ENCODE data around the gene SELENOP. TPM values are rescaled to one million over a fixed set of nuclear protein-coding genes. Genes with fewer than 3 reads are reported as not detected.

The SELENOP gene
- total and polyA plus RNA-seq, 4 donors: 71.7 to 398 (median 199) TPM

GRCh38 chr5:42800748-42801330 lies 10.9 kb downstream of the SELENOP start:
- Histone ChIP-seq H3K27ac (ENCODE audit: low read depth, low read length) (no peak overlapping the region), H3K4me3 (ENCODE audit: low read depth, low read length) (no peak overlapping the region), H3K27me3 (ENCODE audit: control insufficient read depth, insufficient read depth, low read length) (no peaks in the 10 kb centered on the region), H3K36me3 (ENCODE audit: control insufficient read depth, insufficient read depth, low read length) (peaks cover 3% of the 10 kb centered on the region), H3K9me3 (ENCODE audit: control insufficient read depth, insufficient read depth, low read length) (peaks cover 2% of the 10 kb centered on the region), H3K4me1 (ENCODE audit: control insufficient read depth, insufficient read depth, low read length) (no peaks in the 10 kb centered on the region)
- no peak for DNase-seq (ENCODE audit: low read depth in 4 of 6, low spot score in 6 of 6)
- WGBS (ENCODE audit: insufficient coverage): 83% methylated on average over 6 of the region's 8 CpGs

- H3K36me3 ChIP-seq (ENCODE audit: control insufficient read depth, insufficient read depth, low read length): peaks cover 3% of the 10 kb centered on the region
These were observed 12.0 kb downstream of the SELENOP start for GRCh38 chr5:42799668-42800114.

GRCh38 chr5:42799241-42799608 lies 12.5 kb downstream of the SELENOP start:
- no peak for DNase-seq (ENCODE audit: low read depth in 4 of 6, low spot score in 6 of 6)
- Histone ChIP-seq H3K4me1 (ENCODE audit: control insufficient read depth, insufficient read depth, low read length) (no peaks in the 10 kb centered on the region), H3K27me3 (ENCODE audit: control insufficient read depth, insufficient read depth, low read length) (no peaks in the 10 kb centered on the region), H3K4me3 (ENCODE audit: low read depth, low read length) (no peak overlapping the region), H3K9me3 (ENCODE audit: control insufficient read depth, insufficient read depth, low read length) (peaks cover 5% of the 10 kb centered on the region), H3K27ac (ENCODE audit: low read depth, low read length) (no peak overlapping the region), H3K36me3 (ENCODE audit: control insufficient read depth, insufficient read depth, low read length) (peaks cover 2% of the 10 kb centered on the region)

More at GRCh38 chr5:42799668-42800114, 12.0 kb downstream of the SELENOP start:
- no peak overlapping the region for H3K4me3 ChIP-seq (ENCODE audit: low read depth, low read length)
- H3K4me1 ChIP-seq (ENCODE audit: control insufficient read depth, insufficient read depth, low read length): no peaks in the 10 kb centered on the region
- no peak overlapping the region for H3K27ac ChIP-seq (ENCODE audit: low read depth, low read length)
- no peak for DNase-seq (ENCODE audit: low read depth in 4 of 6, low spot score in 6 of 6)
- WGBS (ENCODE audit: insufficient coverage): 100% methylated on average over 1 of the region's 9 CpGs
- peaks cover 3% of the 10 kb centered on the region for H3K9me3 ChIP-seq (ENCODE audit: control insufficient read depth, insufficient read depth, low read length)
- H3K27me3 ChIP-seq (ENCODE audit: control insufficient read depth, insufficient read depth, low read length): no peaks in the 10 kb centered on the region

GRCh38 chr5:42798284-42799240 lies 13.1 kb downstream of the SELENOP start:
- WGBS (ENCODE audit: insufficient coverage): 100% methylated on average over 3 of the region's 6 CpGs
- Histone ChIP-seq H3K9me3 (ENCODE audit: control insufficient read depth, insufficient read depth, low read length) (peaks cover 5% of the 10 kb centered on the region), H3K27me3 (ENCODE audit: control insufficient read depth, insufficient read depth, low read length) (no peaks in the 10 kb centered on the region), H3K4me3 (ENCODE audit: low read depth, low read length) (no peak overlapping the region), H3K4me1 (ENCODE audit: control insufficient read depth, insufficient read depth, low read length) (no peaks in the 10 kb centered on the region), H3K36me3 (ENCODE audit: control insufficient read depth, insufficient read depth, low read length) (no peaks in the 10 kb centered on the region), H3K27ac (ENCODE audit: low read depth, low read length) (no peak overlapping the region)
- no peak for DNase-seq (ENCODE audit: low read depth in 4 of 6, low spot score in 6 of 6)

- Histone ChIP-seq H3K4me1 (ENCODE audit: control insufficient read depth, insufficient read depth, low read length) (no peaks in the 10 kb centered on the region), H3K9me3 (ENCODE audit: control insufficient read depth, insufficient read depth, low read length) (peaks cover 3% of the 10 kb centered on the region), H3K27ac (ENCODE audit: low read depth, low read length) (no peak overlapping the region), H3K4me3 (ENCODE audit: low read depth, low read length) (no peak overlapping the region), H3K27me3 (ENCODE audit: control insufficient read depth, insufficient read depth, low read length) (no peaks in the 10 kb centered on the region), H3K36me3 (ENCODE audit: control insufficient read depth, insufficient read depth, low read length) (no peaks in the 10 kb centered on the region)
- DNase-seq (ENCODE audit: low read depth in 4 of 6, low spot score in 6 of 6): no peak
These were observed 20.5 kb downstream of the SELENOP start for GRCh38 chr5:42791151-42791550.

- no peak overlapping the region for H3K27ac ChIP-seq (ENCODE audit: low read depth, low read length)
- no peak overlapping the region for H3K4me3 ChIP-seq (ENCODE audit: low read depth, low read length)
- no peaks in the 10 kb centered on the region for H3K9me3 ChIP-seq (ENCODE audit: control insufficient read depth, insufficient read depth, low read length)
- no peaks in the 10 kb centered on the region for H3K36me3 ChIP-seq (ENCODE audit: control insufficient read depth, insufficient read depth, low read length)
- no CpG with 5 or more reads among the region's 1 CpG for WGBS (ENCODE audit: insufficient coverage)
- H3K4me1 ChIP-seq (ENCODE audit: control insufficient read depth, insufficient read depth, low read length): no peaks in the 10 kb centered on the region
- no peak for DNase-seq (ENCODE audit: low read depth in 4 of 6, low spot score in 6 of 6)
- H3K27me3 ChIP-seq (ENCODE audit: control insufficient read depth, insufficient read depth, low read length): no peaks in the 10 kb centered on the region
These were observed 23.8 kb downstream of the SELENOP start for GRCh38 chr5:42787845-42788244.

- no peaks in the 10 kb centered on the region for H3K4me1 ChIP-seq (ENCODE audit: control insufficient read depth, insufficient read depth, low read length)
- H3K27ac ChIP-seq (ENCODE audit: low read depth, low read length): no peak overlapping the region
- H3K4me3 ChIP-seq (ENCODE audit: low read depth, low read length): no peak overlapping the region
- no peak for DNase-seq (ENCODE audit: low read depth in 4 of 6, low spot score in 6 of 6)
- no peaks in the 10 kb centered on the region for H3K9me3 ChIP-seq (ENCODE audit: control insufficient read depth, insufficient read depth, low read length)
- no peaks in the 10 kb centered on the region for H3K36me3 ChIP-seq (ENCODE audit: control insufficient read depth, insufficient read depth, low read length)
- no peaks in the 10 kb centered on the region for H3K27me3 ChIP-seq (ENCODE audit: control insufficient read depth, insufficient read depth, low read length)
These were observed 24.6 kb downstream of the SELENOP start for GRCh38 chr5:42787073-42787472.

GRCh38 chr5:42785756-42786155 lies 25.9 kb downstream of the SELENOP start:
- no peak overlapping the region for H3K4me3 ChIP-seq (ENCODE audit: low read depth, low read length)
- WGBS (ENCODE audit: insufficient coverage): 100% methylated on average over 2 of the region's 4 CpGs
- H3K9me3 ChIP-seq (ENCODE audit: control insufficient read depth, insufficient read depth, low read length): no peaks in the 10 kb centered on the region
- H3K27me3 ChIP-seq (ENCODE audit: control insufficient read depth, insufficient read depth, low read length): no peaks in the 10 kb centered on the region
- no peaks in the 10 kb centered on the region for H3K36me3 ChIP-seq (ENCODE audit: control insufficient read depth, insufficient read depth, low read length)
- H3K27ac ChIP-seq (ENCODE audit: low read depth, low read length): no peak overlapping the region
- H3K4me1 ChIP-seq (ENCODE audit: control insufficient read depth, insufficient read depth, low read length): no peaks in the 10 kb centered on the region
- no peak for DNase-seq (ENCODE audit: low read depth in 4 of 6, low spot score in 6 of 6)

- 100% methylated on average over 1 of the region's 1 CpG for WGBS (ENCODE audit: insufficient coverage)
- H3K27ac ChIP-seq (ENCODE audit: low read depth, low read length): no peak overlapping the region
- no peak for DNase-seq (ENCODE audit: low read depth in 4 of 6, low spot score in 6 of 6)
These were observed 27.6 kb downstream of the SELENOP start for GRCh38 chr5:42784132-42784531.

GRCh38 chr5:42781584-42781983 lies 30.1 kb downstream of the SELENOP start:
- Histone ChIP-seq H3K9me3 (ENCODE audit: control insufficient read depth, insufficient read depth, low read length) (no peaks in the 10 kb centered on the region), H3K36me3 (ENCODE audit: control insufficient read depth, insufficient read depth, low read length) (no peaks in the 10 kb centered on the region), H3K4me3 (ENCODE audit: low read depth, low read length) (no peak overlapping the region), H3K4me1 (ENCODE audit: control insufficient read depth, insufficient read depth, low read length) (no peaks in the 10 kb centered on the region), H3K27me3 (ENCODE audit: control insufficient read depth, insufficient read depth, low read length) (no peaks in the 10 kb centered on the region), H3K27ac (ENCODE audit: low read depth, low read length) (no peak overlapping the region)
- DNase-seq (ENCODE audit: low read depth in 4 of 6, low spot score in 6 of 6): no peak
- no CpG with 5 or more reads among the region's 1 CpG for WGBS (ENCODE audit: insufficient coverage)

More at GRCh38 chr5:42784132-42784531, 27.6 kb downstream of the SELENOP start:
- Histone ChIP-seq H3K9me3 (ENCODE audit: control insufficient read depth, insufficient read depth, low read length) (no peaks in the 10 kb centered on the region), H3K4me1 (ENCODE audit: control insufficient read depth, insufficient read depth, low read length) (no peaks in the 10 kb centered on the region), H3K36me3 (ENCODE audit: control insufficient read depth, insufficient read depth, low read length) (no peaks in the 10 kb centered on the region), H3K27me3 (ENCODE audit: control insufficient read depth, insufficient read depth, low read length) (no peaks in the 10 kb centered on the region), H3K4me3 (ENCODE audit: low read depth, low read length) (no peak overlapping the region)
